Stimulated activated naive CD8-positive, alpha-beta T cell treated with anti-CD3 and anti-CD28 coated beads, Interleukin-15, Interleukin-2, amounts not matched to agents 100 ng/mL and 50 ng/mL, for 24 hours (primary cell): ENCODE results near the gene ATN1.
"Not testable (repeated sequence)": the region's sequence is repeated elsewhere in the genome, so short reads cannot be mapped to it uniquely, and the experiment has no call there.

Experiments
- H3K27ac Mint-ChIP-seq: one replicate; pipeline ENCODE4 v1.8.0; 2021; ENCODE audit warnings: mild to moderate bottlenecking, mixed read lengths
- H3K27me3 Mint-ChIP-seq: one replicate; pipeline ENCODE4 v1.8.0; 2021; ENCODE audit warnings: mixed read lengths
- H3K36me3 Mint-ChIP-seq: one replicate; pipeline ENCODE4 v1.8.0; 2021; ENCODE audit warnings: low read depth, mixed read lengths
- H3K4me1 Mint-ChIP-seq: one replicate; pipeline ENCODE4 v1.8.0; 2021; ENCODE audit warnings: low read depth, mixed read lengths
- H3K4me3 Mint-ChIP-seq: one replicate; pipeline ENCODE4 v1.8.0; 2021; ENCODE audit warnings: mild to moderate bottlenecking, mixed read lengths
- H3K9me3 Mint-ChIP-seq: one replicate; pipeline ENCODE4 v1.8.0; 2021; ENCODE audit warnings: mixed read lengths

ATN1 gene, protein sequence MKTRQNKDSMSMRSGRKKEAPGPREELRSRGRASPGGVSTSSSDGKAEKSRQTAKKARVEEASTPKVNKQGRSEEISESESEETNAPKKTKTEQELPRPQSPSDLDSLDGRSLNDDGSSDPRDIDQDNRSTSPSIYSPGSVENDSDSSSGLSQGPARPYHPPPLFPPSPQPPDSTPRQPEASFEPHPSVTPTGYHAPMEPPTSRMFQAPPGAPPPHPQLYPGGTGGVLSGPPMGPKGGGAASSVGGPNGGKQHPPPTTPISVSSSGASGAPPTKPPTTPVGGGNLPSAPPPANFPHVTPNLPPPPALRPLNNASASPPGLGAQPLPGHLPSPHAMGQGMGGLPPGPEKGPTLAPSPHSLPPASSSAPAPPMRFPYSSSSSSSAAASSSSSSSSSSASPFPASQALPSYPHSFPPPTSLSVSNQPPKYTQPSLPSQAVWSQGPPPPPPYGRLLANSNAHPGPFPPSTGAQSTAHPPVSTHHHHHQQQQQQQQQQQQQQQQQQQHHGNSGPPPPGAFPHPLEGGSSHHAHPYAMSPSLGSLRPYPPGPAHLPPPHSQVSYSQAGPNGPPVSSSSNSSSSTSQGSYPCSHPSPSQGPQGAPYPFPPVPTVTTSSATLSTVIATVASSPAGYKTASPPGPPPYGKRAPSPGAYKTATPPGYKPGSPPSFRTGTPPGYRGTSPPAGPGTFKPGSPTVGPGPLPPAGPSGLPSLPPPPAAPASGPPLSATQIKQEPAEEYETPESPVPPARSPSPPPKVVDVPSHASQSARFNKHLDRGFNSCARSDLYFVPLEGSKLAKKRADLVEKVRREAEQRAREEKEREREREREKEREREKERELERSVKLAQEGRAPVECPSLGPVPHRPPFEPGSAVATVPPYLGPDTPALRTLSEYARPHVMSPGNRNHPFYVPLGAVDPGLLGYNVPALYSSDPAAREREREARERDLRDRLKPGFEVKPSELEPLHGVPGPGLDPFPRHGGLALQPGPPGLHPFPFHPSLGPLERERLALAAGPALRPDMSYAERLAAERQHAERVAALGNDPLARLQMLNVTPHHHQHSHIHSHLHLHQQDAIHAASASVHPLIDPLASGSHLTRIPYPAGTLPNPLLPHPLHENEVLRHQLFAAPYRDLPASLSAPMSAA (N-terminal part only)

DNA sequence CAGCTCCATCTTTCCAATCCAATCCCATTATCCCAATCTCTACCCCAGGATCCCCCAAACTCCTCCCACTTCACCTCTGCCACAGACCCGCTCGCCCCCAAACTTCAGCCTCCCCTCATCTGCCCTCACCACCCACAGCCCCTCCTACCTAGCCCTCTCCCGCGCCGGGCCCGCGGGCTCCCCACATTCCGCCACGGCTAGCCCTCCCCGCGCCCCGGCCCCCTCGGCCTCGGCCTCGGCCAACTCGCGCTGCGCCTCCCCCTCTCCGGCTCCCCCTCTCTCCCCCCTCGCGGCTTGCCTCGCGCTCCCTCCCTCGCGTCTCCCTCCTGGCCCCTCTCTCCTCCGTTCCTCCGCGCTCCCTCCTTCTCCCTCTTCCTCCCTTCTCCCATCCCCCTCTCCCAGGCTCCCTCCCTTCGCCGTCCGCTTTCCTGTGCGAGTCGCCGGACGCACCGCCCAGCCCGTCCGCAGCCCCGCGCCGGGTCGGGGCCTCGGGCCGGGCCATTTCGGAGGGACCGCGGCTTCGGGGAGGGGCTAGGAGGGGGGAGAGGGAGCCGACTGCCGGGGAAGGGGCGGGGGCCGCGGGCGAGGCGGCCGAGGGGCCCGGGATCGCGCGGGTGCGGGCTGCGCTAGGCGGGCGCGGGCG lies at the start of gene ATN1:
Gene ATN1 (plus strand): TSS at position 581 of the 643 bp plus-strand sequence. CDS start 6,043 bp downstream, outside the sequence.
- Mint-ChIP-seq H3K4me3 (peak within 1 kb of the TSS; percentile 90), H3K27me3 (no peaks in the 10 kb centered on the region), H3K27ac (peak within 1 kb of the TSS; percentile 96), H3K9me3 (no peaks in the 10 kb centered on the region), H3K4me1 (peaks cover 76% of the 10 kb centered on the region), H3K36me3 (peaks cover 5% of the 10 kb centered on the region)

DNA sequence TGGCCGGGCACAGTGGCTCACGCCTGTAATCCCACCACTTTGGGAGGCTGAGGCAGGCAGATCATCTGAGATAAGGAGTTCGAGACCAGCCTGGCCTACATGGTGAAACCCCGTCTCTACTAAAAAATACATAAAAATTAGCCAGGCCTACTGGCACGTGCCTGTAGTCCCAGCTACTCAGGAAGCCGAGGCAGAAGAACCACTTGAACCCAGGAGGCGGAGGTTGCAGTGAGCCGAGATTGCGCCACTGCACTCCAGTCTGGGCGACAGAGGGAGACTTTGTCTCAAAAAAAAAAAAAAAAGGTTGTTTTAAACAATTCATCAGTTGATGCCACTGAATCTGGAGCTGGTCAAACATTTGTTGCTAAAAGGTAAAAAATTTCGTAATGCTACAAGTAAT lies 47.9 kb upstream of the ATN1 start:
- H3K27me3 Mint-ChIP-seq, H3K9me3 Mint-ChIP-seq, H3K27ac Mint-ChIP-seq, H3K4me1 Mint-ChIP-seq, H3K4me3 Mint-ChIP-seq: not testable (repeated sequence)
- peaks cover 34% of the 10 kb centered on the region for H3K36me3 Mint-ChIP-seq

DNA sequence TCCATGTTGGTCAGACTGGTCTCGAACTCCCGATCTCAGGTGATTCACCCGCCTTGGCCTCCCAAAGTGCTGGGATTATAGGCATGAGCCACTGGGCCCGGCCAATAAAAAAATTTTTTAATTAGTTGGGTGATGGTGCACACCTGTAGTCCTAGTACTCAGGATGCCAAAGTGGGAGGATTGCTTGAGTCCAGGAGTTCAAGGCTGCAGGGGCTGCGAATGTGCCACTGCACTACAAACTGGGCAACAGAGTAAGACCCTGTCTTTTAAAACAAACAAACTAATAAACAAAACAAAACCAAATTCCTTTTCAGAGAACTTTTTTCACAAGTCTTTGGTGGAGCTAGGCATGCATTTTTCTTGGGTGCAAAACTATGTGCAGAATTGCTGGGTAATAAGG lies 44.5 kb upstream of the ATN1 start:
- Mint-ChIP-seq H3K27ac (no peak overlapping the region), H3K9me3 (no peaks in the 10 kb centered on the region), H3K4me1 (no peaks in the 10 kb centered on the region), H3K4me3 (no peak overlapping the region), H3K27me3 (no peaks in the 10 kb centered on the region), H3K36me3 (peaks cover 20% of the 10 kb centered on the region)

DNA sequence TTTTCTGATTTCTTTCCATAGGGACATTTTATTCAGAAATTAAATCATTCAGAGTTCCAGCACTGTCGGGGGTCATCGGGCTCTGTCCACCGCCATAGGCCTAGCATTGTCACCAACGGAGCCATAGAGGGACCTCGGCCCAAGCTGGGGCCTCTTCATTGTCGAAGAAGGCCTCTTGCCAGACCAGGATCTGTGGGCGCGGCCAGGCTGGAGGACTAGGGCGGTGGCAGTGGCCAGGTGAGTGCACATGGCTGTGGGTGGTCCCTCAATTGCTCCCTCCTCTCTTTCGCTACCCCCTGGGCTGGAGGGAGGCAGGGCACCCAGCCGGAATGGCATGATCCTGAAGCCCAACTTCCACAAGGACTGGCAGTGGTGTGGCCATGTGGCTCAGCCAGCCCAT lies 44.1 kb upstream of the ATN1 start:
- Mint-ChIP-seq H3K36me3 (peaks cover 20% of the 10 kb centered on the region), H3K27ac (no peak overlapping the region), H3K27me3 (no peaks in the 10 kb centered on the region), H3K4me3 (no peak overlapping the region), H3K4me1 (no peaks in the 10 kb centered on the region), H3K9me3 (no peaks in the 10 kb centered on the region)

DNA sequence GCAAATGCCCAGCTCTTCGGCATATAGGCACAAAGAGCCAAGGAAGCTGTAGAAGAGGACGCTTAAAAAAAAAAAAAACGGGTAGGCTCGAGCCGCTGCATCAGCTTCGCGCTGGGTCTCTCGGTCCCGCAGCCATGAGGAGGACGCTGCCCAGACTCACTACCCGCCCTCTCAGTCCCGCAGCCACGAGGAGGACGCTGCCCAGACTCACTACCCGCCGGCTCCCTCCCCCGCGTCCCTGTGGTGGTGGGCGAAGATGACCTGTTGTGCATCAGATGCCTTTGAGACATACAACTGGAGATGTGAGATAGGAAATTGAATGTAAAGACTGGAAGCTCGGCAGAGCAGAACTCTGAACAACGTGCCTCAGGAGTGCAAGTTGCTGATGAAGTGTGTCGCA lies 43.2 kb upstream of the ATN1 start:
- Mint-ChIP-seq H3K9me3 (no peaks in the 10 kb centered on the region), H3K4me1 (no peaks in the 10 kb centered on the region), H3K4me3 (no peak overlapping the region), H3K27me3 (no peaks in the 10 kb centered on the region), H3K36me3 (peaks cover 20% of the 10 kb centered on the region), H3K27ac (no peak overlapping the region)

DNA sequence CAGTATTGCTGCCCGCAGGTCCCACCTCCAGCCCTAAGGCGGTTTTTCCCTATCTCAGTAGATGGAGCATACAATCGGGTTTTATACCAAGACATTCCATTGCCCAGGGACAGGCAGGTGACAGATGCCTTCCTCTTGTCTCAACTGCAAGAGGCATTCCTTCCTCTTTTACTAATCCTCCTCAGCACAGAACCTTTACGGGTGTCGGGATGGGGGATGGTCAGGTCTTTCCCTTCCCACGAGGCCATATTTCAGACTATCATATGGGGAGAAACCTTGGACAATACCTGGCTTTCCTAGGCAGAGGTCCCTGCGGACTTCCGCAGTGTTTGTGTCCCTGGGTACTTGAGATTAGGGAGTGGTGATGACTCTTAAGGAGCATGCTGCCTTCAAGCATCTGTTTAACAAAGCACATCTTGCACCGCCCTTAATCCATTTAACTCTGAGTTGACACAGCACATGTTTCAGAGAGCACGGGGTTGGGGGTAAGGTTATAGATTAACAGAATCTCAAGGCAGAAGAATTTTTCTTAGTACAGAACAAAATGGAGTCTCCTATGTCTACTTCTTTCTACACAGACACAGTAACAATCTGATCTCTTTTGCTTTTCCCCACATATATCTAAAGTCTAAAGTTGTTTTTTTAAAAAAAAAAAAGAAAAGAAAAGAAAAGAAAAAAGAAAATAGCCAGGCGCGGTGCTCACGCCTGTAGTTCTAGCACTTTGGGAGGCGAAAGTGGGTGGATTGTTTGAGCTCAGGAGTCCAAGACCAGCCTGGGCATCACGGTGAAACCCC lies 41.4 kb upstream of the ATN1 start:
- H3K36me3 Mint-ChIP-seq, result peaks cover 20% of the 10 kb centered on the region
- H3K4me3 Mint-ChIP-seq, H3K27ac Mint-ChIP-seq, H3K9me3 Mint-ChIP-seq, H3K27me3 Mint-ChIP-seq: not testable (repeated sequence)
- peaks cover 10% of the 10 kb centered on the region for H3K4me1 Mint-ChIP-seq

DNA sequence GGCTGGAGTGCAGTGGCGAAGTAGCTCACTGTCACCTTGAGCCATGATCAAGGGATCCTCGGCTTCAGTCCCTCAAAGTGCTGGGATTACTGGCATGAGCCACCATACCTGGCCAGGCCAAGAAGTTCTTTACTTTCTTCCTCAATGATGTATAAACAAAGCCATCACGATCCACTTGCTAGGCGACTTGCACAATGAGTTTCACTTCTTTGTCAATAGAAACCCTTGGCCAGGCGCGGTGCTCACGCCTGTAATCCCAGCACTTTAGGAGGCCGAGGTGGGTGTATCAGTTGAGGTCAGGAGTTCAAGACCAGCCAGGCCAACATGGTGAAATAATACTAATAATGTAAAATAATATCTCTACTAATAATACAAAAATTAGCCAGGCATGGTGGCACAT lies 40.3 kb upstream of the ATN1 start:
- Mint-ChIP-seq H3K27ac (no peak overlapping the region), H3K4me1 (peaks cover 21% of the 10 kb centered on the region), H3K9me3 (no peaks in the 10 kb centered on the region), H3K27me3 (no peaks in the 10 kb centered on the region), H3K4me3 (no peak overlapping the region), H3K36me3 (peaks cover 14% of the 10 kb centered on the region)

DNA sequence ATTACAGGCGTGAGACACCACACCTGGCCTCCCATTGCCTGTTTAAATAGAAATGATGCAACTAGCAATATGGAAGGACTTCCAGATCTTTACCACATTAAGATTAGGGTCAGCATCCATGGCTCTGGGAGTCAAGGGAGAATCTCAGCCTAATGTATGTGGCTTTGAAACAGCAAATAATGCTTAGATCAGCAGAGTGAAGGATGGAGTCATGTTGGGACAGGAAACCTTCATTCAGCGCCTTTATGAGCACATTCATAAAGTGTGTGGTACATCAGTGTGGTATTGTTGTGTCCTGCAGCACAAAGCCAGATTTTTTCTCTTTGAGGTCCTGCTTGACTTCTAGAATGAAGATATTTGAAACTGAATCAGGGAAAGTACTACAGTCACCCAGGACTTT lies 39.4 kb upstream of the ATN1 start:
- Mint-ChIP-seq H3K4me3 (no peak overlapping the region), H3K4me1 (peaks cover 23% of the 10 kb centered on the region), H3K9me3 (no peaks in the 10 kb centered on the region), H3K27ac (no peak overlapping the region), H3K36me3 (peaks cover 11% of the 10 kb centered on the region), H3K27me3 (no peaks in the 10 kb centered on the region)

DNA sequence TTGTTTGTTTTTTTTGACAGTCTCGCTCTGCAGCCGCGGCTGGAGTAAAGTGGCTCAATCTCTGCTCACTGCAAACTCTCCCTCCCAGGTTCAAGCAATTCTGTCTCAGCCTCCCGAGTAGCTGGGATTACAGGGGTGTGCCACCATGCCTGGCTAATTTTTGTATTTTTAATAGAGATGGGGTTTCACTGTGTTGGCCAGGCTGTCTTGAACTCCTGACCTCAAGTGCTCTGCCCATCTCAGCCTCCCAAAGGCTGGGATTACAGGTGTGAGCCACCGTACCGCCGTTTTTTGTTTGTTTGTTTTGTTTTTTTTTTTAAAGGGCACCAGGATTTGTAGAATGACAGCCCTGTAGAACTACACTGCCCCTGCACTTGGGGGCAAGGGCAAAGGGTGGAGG lies 39.0 kb upstream of the ATN1 start:
- H3K27ac Mint-ChIP-seq, H3K27me3 Mint-ChIP-seq, H3K4me3 Mint-ChIP-seq, H3K9me3 Mint-ChIP-seq: not testable (repeated sequence)
- Mint-ChIP-seq H3K36me3 (peaks cover 11% of the 10 kb centered on the region), H3K4me1 (peaks cover 23% of the 10 kb centered on the region)

DNA sequence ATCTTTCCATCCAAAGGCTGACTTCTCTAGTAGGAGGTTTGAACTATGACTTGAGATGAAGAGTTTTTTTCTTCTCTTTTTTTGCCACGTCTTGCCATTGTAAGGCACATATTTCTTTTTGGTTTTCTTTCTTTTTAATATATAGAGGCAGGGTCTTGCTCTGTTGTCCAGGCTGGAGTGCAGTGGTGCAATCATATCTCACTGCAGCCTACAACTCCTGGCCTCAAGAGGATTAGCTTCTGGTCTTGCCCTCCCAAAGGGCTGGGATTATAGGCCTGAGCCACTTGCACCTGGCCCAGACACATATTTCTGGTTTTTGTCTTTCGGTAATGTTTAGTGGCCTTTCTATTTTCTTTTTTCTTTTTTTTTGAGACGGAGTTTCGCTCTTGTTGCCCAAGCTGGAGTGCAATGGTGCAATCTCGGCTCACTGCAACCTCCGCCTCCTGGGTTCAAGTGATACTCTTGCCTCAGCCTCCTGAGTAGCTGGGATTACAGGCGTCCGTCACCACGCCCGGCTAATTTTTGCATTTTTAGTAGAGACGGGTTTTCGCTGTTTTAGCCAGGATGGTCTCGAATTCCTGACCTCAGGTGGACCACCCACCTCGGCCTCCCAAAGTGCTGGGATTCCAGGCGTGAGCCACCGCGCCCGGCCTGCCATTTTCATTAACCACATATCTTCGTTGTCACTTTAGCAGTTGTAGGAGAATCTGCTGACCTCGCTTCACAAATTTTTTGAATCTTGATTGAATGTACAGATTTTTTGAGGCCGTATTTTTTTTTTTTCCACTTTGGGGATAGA lies 37.8 kb upstream of the ATN1 start:
- not testable (repeated sequence) for H3K36me3 Mint-ChIP-seq, H3K27me3 Mint-ChIP-seq, H3K9me3 Mint-ChIP-seq
- Mint-ChIP-seq H3K27ac (peak overlapping the region; percentile 96), H3K4me1 (peaks cover 23% of the 10 kb centered on the region), H3K4me3 (peak overlapping the region; percentile 85)

DNA sequence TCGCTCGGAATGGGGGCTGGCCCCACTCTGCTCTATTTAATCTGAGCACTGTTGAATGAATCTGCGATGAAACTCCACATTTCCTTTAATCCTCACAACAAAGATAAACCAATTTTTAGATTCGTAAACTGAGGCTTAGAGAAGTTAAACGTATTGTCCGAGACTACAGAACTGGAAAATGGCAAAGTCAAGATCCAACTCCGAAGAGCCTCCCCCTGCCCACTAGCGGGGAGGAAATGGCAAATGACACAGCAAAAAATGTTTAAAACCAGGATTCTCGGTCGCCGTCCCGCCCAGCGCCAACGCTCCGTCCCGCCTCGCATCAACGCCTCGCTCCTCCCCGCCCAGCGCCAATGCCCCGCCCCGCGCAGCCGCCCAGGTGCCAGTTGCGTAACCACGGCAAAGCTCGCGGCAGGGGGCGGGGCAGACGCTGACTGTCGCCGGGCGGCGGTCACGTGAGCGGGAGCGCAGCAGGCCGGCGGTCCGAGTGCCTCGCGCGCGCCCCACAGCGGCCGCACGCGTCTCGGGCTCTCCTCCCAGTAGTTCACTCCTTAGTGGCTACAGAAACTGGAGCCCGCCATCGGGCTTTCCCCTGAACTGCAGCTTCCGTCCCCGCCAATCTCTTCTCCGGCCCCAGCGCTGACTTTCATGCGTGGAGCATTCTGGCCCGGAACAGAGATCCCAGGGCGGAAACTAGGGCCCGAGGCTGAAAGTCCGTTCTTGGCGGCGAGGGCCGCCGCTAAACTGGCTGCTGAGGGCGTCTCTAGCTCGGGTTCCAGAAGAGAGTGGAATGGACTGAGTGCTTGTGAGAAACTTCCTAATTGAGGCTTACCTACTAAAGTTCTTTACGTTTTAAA lies 36.7 kb upstream of the ATN1 start:
- Mint-ChIP-seq H3K27ac (peak overlapping the region; percentile 96), H3K27me3 (no peaks in the 10 kb centered on the region), H3K9me3 (no peaks in the 10 kb centered on the region), H3K4me1 (peaks cover 23% of the 10 kb centered on the region), H3K36me3 (no peaks in the 10 kb centered on the region), H3K4me3 (peak overlapping the region; percentile 85)

DNA sequence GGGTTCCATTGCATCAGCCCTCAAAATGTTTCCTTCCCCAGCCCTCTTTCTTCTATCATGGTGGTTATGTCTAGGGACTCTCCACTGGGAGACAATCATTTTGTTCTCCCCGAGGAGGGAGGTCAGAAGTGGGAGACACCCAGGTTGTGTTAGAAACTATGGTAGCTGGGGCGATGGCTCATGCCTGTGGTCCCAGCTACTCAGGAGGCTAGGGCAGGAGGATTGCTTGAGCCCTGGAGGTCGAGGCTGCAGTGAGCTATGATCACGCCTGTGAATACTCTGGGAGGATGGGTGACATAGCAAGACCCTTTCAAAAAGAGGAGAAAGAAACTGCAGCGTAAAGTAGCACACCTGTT lies 36.1 kb upstream of the ATN1 start:
- Mint-ChIP-seq H3K27me3 (no peaks in the 10 kb centered on the region), H3K4me1 (peaks cover 23% of the 10 kb centered on the region), H3K36me3 (no peaks in the 10 kb centered on the region), H3K27ac (peak overlapping the region; percentile 92), H3K9me3 (no peaks in the 10 kb centered on the region), H3K4me3 (peak overlapping the region; percentile 85)

DNA sequence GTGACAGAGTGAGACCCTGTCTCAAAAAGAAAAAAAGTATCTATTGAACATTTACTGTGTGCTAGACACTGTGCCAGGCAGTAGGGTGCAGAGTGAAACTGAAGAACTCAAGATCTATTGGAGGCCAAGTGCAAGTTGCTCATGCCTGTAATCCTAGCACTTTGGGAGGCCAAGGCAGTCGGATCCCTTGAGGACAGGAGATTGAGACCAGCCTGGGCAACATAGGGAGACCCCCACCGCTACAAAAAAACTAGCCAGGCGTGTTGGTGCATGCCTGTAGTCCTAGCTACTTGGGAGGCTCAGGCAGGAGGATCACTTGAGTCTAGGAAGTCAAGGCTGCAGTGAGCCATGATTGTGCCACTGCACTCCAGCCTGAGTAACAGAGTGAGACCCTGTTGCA lies 35.1 kb upstream of the ATN1 start:
- H3K9me3 Mint-ChIP-seq, H3K36me3 Mint-ChIP-seq, H3K27me3 Mint-ChIP-seq: not testable (repeated sequence)
- Mint-ChIP-seq H3K4me1 (peaks cover 23% of the 10 kb centered on the region), H3K4me3 (peak overlapping the region; percentile 85), H3K27ac (peak overlapping the region; percentile 40)
